ENCODE results near the gene ALDH3B1.

GRCh38 chr11:68067991-68068390 is 57.9 kb downstream of the ALDH3B1 start:
- TF ChIP-seq CTCF (IDR thresholded peaks at IDR 0.05) (no peak), POLR2A (IDR thresholded peaks at IDR 0.05) (no peak)
